Spleen (tissue), 7 donors: ENCODE measurements around the gene ALG11.

Source experiments
- CTCF ChIP-seq, 11 experiments: fragments of 200-600 bp in 7 of 11; fragments of 450-650 bp in 4 of 11; sonication (generic) in 4 of 11; IDR thresholded peaks in 8 of 11; conservative IDR thresholded peaks in 3 of 11; 1 replicate in 7 of 11; 2 replicates in 4 of 11; pipeline versions ENCODE4 v1.4.0 to v1.8.0; 2016 to 2021; ENCODE audit warnings: antibody characterized with exemption in 11 of 11, inconsistent platforms in 4 of 11, mild to moderate bottlenecking in 1 of 11
- POLR2A ChIP-seq, 3 donors: fragments of 450-650 bp; IDR thresholded peaks; one replicate each; pipeline ENCODE4 v1.5.1; 2017; ENCODE audit warnings: antibody characterized with exemption in 3 of 3, mild to moderate bottlenecking in 1 of 3
- donor health status: DM: no; HTN: no; CAD: no; lungs with moderate emphysema.
- donor health status: DM: no; HTN: no; CAD: no.
- donor health status: DM: no; HTN: no; CAD: no.

GRCh38 chr13:52027832-52028231 lies 15.6 kb downstream of the ALG11 start:
- TF ChIP-seq POLR2A (IDR thresholded peaks at IDR 0.05) (no peak), CTCF (IDR thresholded peaks at IDR 0.05 in 8 of 11, conservative IDR thresholded peaks at IDR 0.05 in 3 of 11) (no peak)
